Natural killer cell (primary cell): ENCODE measurements around the gene AOPEP. TPM values are rescaled to one million over a fixed set of nuclear protein-coding genes. Genes with fewer than 3 reads are reported as not detected.
"Not testable (repeated sequence)": the region's sequence is repeated elsewhere in the genome, so short reads cannot be mapped to it uniquely, and the experiment has no call there.

Source experiments
- ATAC-seq, 3 donors: fragments of 150-1000 bp in 2 of 3; fragments of 200-7000 bp in 1 of 3; cut with Tn5 transposase; 1 replicate in 1 of 3; 2 replicates in 2 of 3; pipeline ENCODE4 v1.10.0; 2021; ENCODE audit warnings: mild to moderate bottlenecking in 2 of 3, moderate library complexity in 2 of 3
- DNase-seq, 2 donors: peaks; one replicate each; pipeline versions ENCODE4 v3.0.0 to v3.0.0-alpha.2; 2013 to 2021; ENCODE audit warnings: mixed read lengths in 1 of 2
- H3K27ac ChIP-seq: one replicate; pipeline ENCODE4 v1.5.1; 2013; ENCODE audit warnings: mild to moderate bottlenecking, low read length
- H3K27me3 ChIP-seq: one replicate; pipeline ENCODE4 v1.6.1; 2013; ENCODE audit warnings: low read length; ENCODE audit not compliant: control insufficient read depth, insufficient read depth
- H3K36me3 ChIP-seq: one replicate; pipeline ENCODE4 v1.6.1; 2013; ENCODE audit warnings: low read length; ENCODE audit not compliant: control insufficient read depth, insufficient read depth
- H3K4me1 ChIP-seq: one replicate; pipeline ENCODE4 v1.6.1; 2013; ENCODE audit warnings: low read length; ENCODE audit not compliant: control insufficient read depth, insufficient read depth
- H3K4me3 ChIP-seq: one replicate; pipeline ENCODE4 v1.5.1; 2013; ENCODE audit warnings: low read length
- H3K9me3 ChIP-seq: one replicate; pipeline ENCODE4 v1.6.1; 2013; ENCODE audit warnings: low read length; ENCODE audit not compliant: control insufficient read depth, insufficient read depth
- H3K27ac Mint-ChIP-seq, 2 donors: one replicate each; pipeline ENCODE4 v1.8.0; 2022; ENCODE audit warnings: mild to moderate bottlenecking in 2 of 2, mixed read lengths in 2 of 2, moderate library complexity in 1 of 2
- H3K27me3 Mint-ChIP-seq, 2 donors: one replicate each; pipeline ENCODE4 v1.8.0; 2022; ENCODE audit warnings: low read depth in 2 of 2, mixed read lengths in 2 of 2
- H3K36me3 Mint-ChIP-seq: one replicate; pipeline ENCODE4 v1.8.0; 2022; ENCODE audit warnings: mixed read lengths
- H3K4me1 Mint-ChIP-seq, 2 donors: one replicate each; pipeline ENCODE4 v1.8.0; 2022; ENCODE audit warnings: mixed read lengths in 2 of 2
- H3K4me3 Mint-ChIP-seq: one replicate; pipeline ENCODE4 v1.8.0; 2022; ENCODE audit warnings: mild to moderate bottlenecking, moderate library complexity, mixed read lengths
- H3K9me3 Mint-ChIP-seq, 2 donors: one replicate each; pipeline ENCODE4 v1.8.0; 2022; ENCODE audit warnings: mixed read lengths in 2 of 2
- WGBS: methylation state at CpG from one replicate; pipeline ENCODE4 v1.1.7; 2013; ENCODE audit warnings: missing lambda C conversion rate; ENCODE audit not compliant: insufficient coverage; 5-methylcytosine and 5-hydroxymethylcytosine counted together
- intact Hi-C: fragments of 100-400 bp; cut with micrococcal nuclease; formaldehyde crosslinking; loops from one replicate; pipeline ENCODE4 v1.14.2; 2022
- total RNA-seq, 4 donors: library from RNA; stranded (reverse); fragments of 120-200 nt in 1 of 4; gene quantifications; one replicate each; pipeline versions ENCODE4 v1.2.3 to v1.2.4, GENCODE V29; 2013 to 2022
- TF ChIP-seq, protein P1 (sequence below): fragments of 200-600 bp; IDR thresholded peaks from one replicate; pipeline ENCODE4 v1.8.0; 2022; ENCODE audit warnings: antibody characterized with exemption

AOPEP gene
- total RNA-seq, 3 donors from 2014 or later (not counting 1 experiment from before 2014, with no cell fraction given), result 20.1 to 22.6 (median 20.6) TPM

DNA sequence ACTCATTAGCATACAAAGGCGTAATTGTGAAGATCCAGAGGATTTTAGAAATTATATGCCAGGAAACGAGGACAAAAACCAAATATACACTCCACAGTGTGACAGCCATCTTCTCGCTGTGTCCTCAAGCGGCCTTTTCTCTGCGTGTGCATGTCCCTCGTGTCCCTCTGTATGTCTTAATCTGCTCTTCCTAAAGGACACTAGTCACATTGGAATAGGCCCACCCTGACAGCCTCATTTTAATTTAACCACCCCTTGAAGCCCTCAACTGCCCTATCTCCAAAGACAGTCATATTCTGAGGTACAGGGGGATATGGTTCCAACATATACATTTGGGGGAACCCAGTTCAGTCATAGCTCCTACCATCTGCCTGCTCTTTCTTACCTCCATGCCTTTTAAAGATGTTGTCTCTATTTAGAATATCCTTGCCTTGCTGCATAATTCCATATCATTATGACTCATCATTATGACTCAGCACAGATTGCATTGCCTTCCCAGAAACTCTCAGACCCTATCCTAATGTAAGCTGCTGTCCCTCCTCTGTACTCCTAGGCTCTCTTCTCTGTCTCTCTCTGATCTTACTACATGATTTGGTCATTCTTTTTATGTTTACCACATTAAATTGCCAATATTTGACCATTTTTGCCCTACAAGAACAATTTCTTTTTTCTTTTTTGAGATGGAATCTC lies 210.9 kb downstream of the AOPEP start:
- intact Hi-C loops, result no loop called here
- 95% methylated on average over 6 of the region's 6 CpGs for WGBS
- Mint-ChIP-seq H3K9me3 (no peaks in the 10 kb centered on the region), H3K4me3 (no peak overlapping the region), H3K27ac (no peak overlapping the region), H3K27me3 (no peaks in the 10 kb centered on the region), H3K4me1 (peaks cover 27 to 28% of the 10 kb centered on the region in 2 donors), H3K36me3 (no peaks in the 10 kb centered on the region)
- peaks cover 10% of the 10 kb centered on the region for H3K4me1 ChIP-seq
- ATAC-seq (no peak), DNase-seq (no peak)
- H3K27ac ChIP-seq, result no peak overlapping the region
- H3K4me3 ChIP-seq, result no peak overlapping the region
- TF ChIP-seq, protein P1, sequence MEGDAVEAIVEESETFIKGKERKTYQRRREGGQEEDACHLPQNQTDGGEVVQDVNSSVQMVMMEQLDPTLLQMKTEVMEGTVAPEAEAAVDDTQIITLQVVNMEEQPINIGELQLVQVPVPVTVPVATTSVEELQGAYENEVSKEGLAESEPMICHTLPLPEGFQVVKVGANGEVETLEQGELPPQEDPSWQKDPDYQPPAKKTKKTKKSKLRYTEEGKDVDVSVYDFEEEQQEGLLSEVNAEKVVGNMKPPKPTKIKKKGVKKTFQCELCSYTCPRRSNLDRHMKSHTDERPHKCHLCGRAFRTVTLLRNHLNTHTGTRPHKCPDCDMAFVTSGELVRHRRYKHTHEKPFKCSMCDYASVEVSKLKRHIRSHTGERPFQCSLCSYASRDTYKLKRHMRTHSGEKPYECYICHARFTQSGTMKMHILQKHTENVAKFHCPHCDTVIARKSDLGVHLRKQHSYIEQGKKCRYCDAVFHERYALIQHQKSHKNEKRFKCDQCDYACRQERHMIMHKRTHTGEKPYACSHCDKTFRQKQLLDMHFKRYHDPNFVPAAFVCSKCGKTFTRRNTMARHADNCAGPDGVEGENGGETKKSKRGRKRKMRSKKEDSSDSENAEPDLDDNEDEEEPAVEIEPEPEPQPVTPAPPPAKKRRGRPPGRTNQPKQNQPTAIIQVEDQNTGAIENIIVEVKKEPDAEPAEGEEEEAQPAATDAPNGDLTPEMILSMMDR, result no peak
- H3K9me3 ChIP-seq, result no peaks in the 10 kb centered on the region
- no peaks in the 10 kb centered on the region for H3K36me3 ChIP-seq
- H3K27me3 ChIP-seq, result no peaks in the 10 kb centered on the region

DNA sequence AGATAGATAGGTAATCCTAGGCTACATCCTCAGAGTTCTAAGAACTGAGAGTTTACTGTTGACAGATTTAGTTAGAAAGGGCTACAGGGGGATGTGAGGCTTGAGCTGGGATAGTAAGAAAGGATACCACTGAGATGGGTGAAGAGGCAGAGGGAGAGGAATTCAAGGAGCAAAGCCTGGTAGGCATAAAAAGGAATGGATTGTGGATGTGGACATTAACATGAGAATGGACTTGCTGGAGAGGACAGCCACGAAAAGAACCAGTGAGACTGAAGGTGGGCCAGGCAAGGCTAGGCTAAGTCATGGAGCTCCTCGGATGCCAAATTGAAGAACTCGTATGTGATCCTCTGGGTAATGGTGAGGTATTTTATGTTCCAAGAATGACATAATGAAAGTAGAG lies 211.9 kb downstream of the AOPEP start:
- H3K4me1 ChIP-seq, result peaks cover 10% of the 10 kb centered on the region
- H3K36me3 ChIP-seq, result no peaks in the 10 kb centered on the region
- H3K9me3 ChIP-seq, result no peaks in the 10 kb centered on the region
- ATAC-seq (no peak), DNase-seq (no peak)
- TF ChIP-seq, protein P1, result no peak
- Mint-ChIP-seq H3K27me3 (no peaks in the 10 kb centered on the region), H3K36me3 (no peaks in the 10 kb centered on the region), H3K4me3 (no peak overlapping the region), H3K4me1 (peaks cover 27 to 28% of the 10 kb centered on the region in 2 donors), H3K9me3 (no peaks in the 10 kb centered on the region), H3K27ac (no peak overlapping the region)
- WGBS, result 97% methylated on average over 3 of the region's 3 CpGs
- no peak overlapping the region for H3K27ac ChIP-seq
- no peak overlapping the region for H3K4me3 ChIP-seq
- H3K27me3 ChIP-seq, result no peaks in the 10 kb centered on the region
- intact Hi-C loops, result no loop called here

DNA sequence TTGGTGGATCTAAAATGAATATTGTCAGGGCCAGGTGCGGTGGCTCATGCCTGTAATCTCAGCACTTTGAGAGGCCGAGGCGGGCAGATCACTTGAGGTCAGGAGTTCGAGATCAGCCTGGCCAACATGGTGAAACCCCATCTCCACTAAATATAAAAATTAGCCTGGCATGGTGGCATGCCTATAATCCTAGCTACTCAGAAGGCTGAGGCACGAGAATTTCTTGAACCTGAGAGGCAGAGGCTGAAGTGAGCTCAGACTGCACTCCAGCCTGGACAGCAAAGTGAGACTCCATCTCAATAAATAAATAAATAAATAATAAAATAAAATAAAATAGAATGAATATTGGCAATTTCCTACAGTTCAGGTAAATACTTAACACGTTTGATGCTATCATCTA lies 213.8 kb downstream of the AOPEP start:
- intact Hi-C loops, H3K9me3 Mint-ChIP-seq, H3K9me3 ChIP-seq, H3K36me3 ChIP-seq, ATAC-seq, H3K4me1 ChIP-seq, H3K4me3 ChIP-seq, H3K27ac ChIP-seq, H3K27me3 ChIP-seq, H3K27ac Mint-ChIP-seq, DNase-seq, H3K36me3 Mint-ChIP-seq, H3K4me3 Mint-ChIP-seq, H3K27me3 Mint-ChIP-seq: not testable (repeated sequence)
- 93% methylated on average over 6 of the region's 6 CpGs for WGBS
- peaks cover 17 to 20% of the 10 kb centered on the region in 2 donors for H3K4me1 Mint-ChIP-seq

DNA sequence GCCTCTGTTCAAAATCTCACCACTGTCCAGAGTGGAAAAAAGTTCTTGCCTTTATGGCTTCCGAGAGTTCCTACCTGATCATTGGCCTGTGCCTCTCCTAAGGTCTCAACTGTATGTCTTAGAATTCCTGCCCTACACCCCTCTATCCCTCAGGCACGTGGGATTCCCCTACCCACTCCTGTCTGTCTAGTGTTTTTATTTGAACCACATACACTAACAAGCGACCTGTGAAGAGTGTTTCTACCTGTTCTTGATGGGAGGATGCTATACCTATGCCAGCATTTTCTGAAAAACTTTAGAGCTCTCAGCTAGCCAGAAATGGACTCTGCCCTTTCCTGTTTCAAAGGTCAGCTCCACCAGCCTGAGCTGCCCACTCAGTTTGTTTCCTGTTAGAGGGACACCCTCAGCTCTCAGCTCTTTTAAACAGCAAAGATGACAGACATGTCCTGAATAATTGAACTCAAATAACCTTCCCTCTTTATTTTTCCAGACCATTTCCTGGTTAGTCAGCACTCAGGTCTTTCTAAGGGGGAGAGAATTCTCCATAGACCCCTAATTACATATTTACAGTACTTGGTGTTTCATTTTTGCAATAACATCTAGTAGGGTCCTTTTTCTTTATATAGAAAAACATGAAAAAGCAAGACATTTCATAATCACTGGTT lies 214.8 kb downstream of the AOPEP start:
- Histone ChIP-seq H3K4me1 (no peaks in the 10 kb centered on the region), H3K4me3 (no peak overlapping the region), H3K27ac (no peak overlapping the region), H3K9me3 (no peaks in the 10 kb centered on the region), H3K36me3 (no peaks in the 10 kb centered on the region), H3K27me3 (no peaks in the 10 kb centered on the region)
- no peak for ATAC-seq
- Mint-ChIP-seq H3K36me3 (no peaks in the 10 kb centered on the region), H3K4me3 (no peak overlapping the region), H3K9me3 (no peaks in the 10 kb centered on the region), H3K27me3 (no peaks in the 10 kb centered on the region), H3K4me1 (peaks cover 7 to 9% of the 10 kb centered on the region in 2 donors), H3K27ac (no peak overlapping the region)
- intact Hi-C loops, result no loop called here
- TF ChIP-seq, protein P1, result no peak
- WGBS, result 72% methylated on average over 2 of the region's 3 CpGs
- no peak for DNase-seq
